Keratinocyte (primary cell): ENCODE data around the gene FRMPD1. TPM values are rescaled to one million over a fixed set of nuclear protein-coding genes. Genes with fewer than 3 reads are reported as not detected.

Experiments
- DNase-seq: peaks from one replicate; pipeline ENCODE4 v3.0.0-alpha.2; 2011; ENCODE audit warnings: low read depth, missing footprints, low spot score
- FAIRE-seq: peaks from 2 replicates; lab custom pipeline; 2011; peaks lifted over from hg19 to GRCh38; lab: Jason Lieb, UNC
- H2AFZ ChIP-seq: 2 replicates; pipeline ENCODE4 v1.6.0; 2012; ENCODE audit warnings: low read length, control low read depth, inconsistent platforms; ENCODE audit not compliant: control insufficient read depth
- H3K27ac ChIP-seq: 2 replicates; pipeline ENCODE4 v1.5.1; 2011; ENCODE audit warnings: low read length; ENCODE audit not compliant: control insufficient read depth, insufficient read depth
- H3K27me3 ChIP-seq: 3 replicates; pipeline ENCODE4 v1.6.0; 2011; ENCODE audit warnings: low read length; ENCODE audit not compliant: control insufficient read depth, insufficient read depth; ENCODE audit errors: extremely low read depth
- H3K36me3 ChIP-seq, 2 experiments: 2 replicates in 1 of 2; 3 replicates in 1 of 2; pipeline ENCODE4 v1.5.1; 2011; ENCODE audit warnings: low read length in 2 of 2, mild to moderate bottlenecking in 1 of 2; ENCODE audit not compliant: control insufficient read depth in 2 of 2, insufficient read depth in 2 of 2; ENCODE audit errors: extremely low read depth in 1 of 2
- H3K4me1 ChIP-seq: 3 replicates; pipeline ENCODE4 v1.5.1; 2011; ENCODE audit warnings: low read length; ENCODE audit not compliant: control insufficient read depth, insufficient read depth; ENCODE audit errors: extremely low read depth
- H3K4me2 ChIP-seq: 3 replicates; pipeline ENCODE4 v1.6.0; 2011; ENCODE audit warnings: low read depth, low read length; ENCODE audit not compliant: control insufficient read depth, insufficient read depth; ENCODE audit errors: extremely low read depth
- H3K4me3 ChIP-seq, 3 experiments: fragments of 200-600 bp in 1 of 3; sonication (generic) in 1 of 3; 2 replicates in 2 of 3; 3 replicates in 1 of 3; pipeline ENCODE4 v1.5.1; 2011 to 2016; ENCODE audit warnings: low read length in 3 of 3, mild to moderate bottlenecking in 3 of 3, control low read depth in 2 of 3, inconsistent platforms in 1 of 3, low read depth in 1 of 3, mixed read lengths in 1 of 3, mixed run types in 1 of 3, moderate library complexity in 1 of 3; ENCODE audit not compliant: control insufficient read depth in 2 of 3, insufficient read depth in 2 of 3; ENCODE audit errors: extremely low read depth in 1 of 3
- H3K79me2 ChIP-seq: 2 replicates; pipeline ENCODE4 v1.6.0; 2012; ENCODE audit warnings: low read length; ENCODE audit not compliant: control insufficient read depth, insufficient read depth
- H3K9ac ChIP-seq: 3 replicates; pipeline ENCODE4 v1.6.0; 2011; ENCODE audit warnings: low read length; ENCODE audit not compliant: control insufficient read depth, insufficient read depth; ENCODE audit errors: extremely low read depth
- H3K9me1 ChIP-seq: 3 replicates; pipeline ENCODE4 v1.6.0; 2011; ENCODE audit warnings: low read length; ENCODE audit not compliant: control insufficient read depth, insufficient read depth; ENCODE audit errors: extremely low read depth
- H3K9me3 ChIP-seq: 2 replicates; pipeline ENCODE4 v1.5.1; 2012; ENCODE audit warnings: low read depth, low read length; ENCODE audit not compliant: control insufficient read depth
- H4K20me1 ChIP-seq: 3 replicates; pipeline ENCODE4 v1.6.0; 2011; ENCODE audit warnings: low read length; ENCODE audit not compliant: control insufficient read depth, insufficient read depth; ENCODE audit errors: extremely low read depth
- CTCF ChIP-seq, 3 experiments: IDR thresholded peaks in 1 of 3; conservative IDR thresholded peaks in 1 of 3; optimal IDR thresholded peaks in 1 of 3; 2 replicates in 2 of 3; 3 replicates in 1 of 3; pipeline versions ENCODE3 to v1.5.1; 2011; ENCODE audit warnings: low read length in 3 of 3, mild to moderate bottlenecking in 3 of 3, moderate library complexity in 2 of 3, control low read depth in 1 of 3, inconsistent platforms in 1 of 3; ENCODE audit not compliant: insufficient read depth in 2 of 3; ENCODE audit errors: extremely low read depth in 1 of 3
- EZH2 ChIP-seq: IDR thresholded peaks from one replicate; pipeline ENCODE4 v1.6.1; 2012; ENCODE audit warnings: inconsistent platforms, mild to moderate bottlenecking, low read length, moderate library complexity
- dilution Hi-C: fragments of 300-500 bp; cut with MboI; formaldehyde crosslinking; loops from one replicate; pipeline ENCODE4 v1.7.0; 2020; ENCODE audit warnings: low sequenced_read_pairs; ENCODE audit not compliant: extremely low pct_ligation_motif_present
- polyA plus RNA-seq, 5 experiments: library from polyadenylated mRNA; depleted of rRNA in 3 of 5; stranded (reverse) in 3 of 5; stranded (forward) in 1 of 5; unstranded in 1 of 5; fragments of >200 nt; gene quantifications; 1 replicate in 1 of 5; 2 replicates in 3 of 5; 3 replicates in 1 of 5; pipeline versions ENCODE4 v1.2.1 to v1.2.3, GENCODE V29; 2011 to 2012; ENCODE audit warnings: missing spikeins in 2 of 5, low read depth in 1 of 5, low replicate concordance in 1 of 5

Gene FRMPD1
- polyA plus RNA-seq, 1 donor (not counting 4 experiments of a cell fraction or from before 2014, with no cell fraction given) = 0.01 TPM

- FAIRE-seq (no peak), DNase-seq (no peak)
- H3K36me3 ChIP-seq = no peaks in the 10 kb centered on the region
- H2AFZ ChIP-seq = no peak overlapping the region
- no peaks in the 10 kb centered on the region for H3K79me2 ChIP-seq
- H3K27ac ChIP-seq = no peak overlapping the region
- no peak for TF ChIP-seq CTCF (optimal IDR thresholded peaks at IDR 0.05 in 1 of 3, IDR thresholded peaks at IDR 0.05 in 1 of 3, conservative IDR thresholded peaks at IDR 0.05 in 1 of 3; ENCODE audit: extremely low read depth in 1 of 3, insufficient read depth in 2 of 3, low read length in 3 of 3)
- no peak for TF ChIP-seq EZH2
- H3K9me1 ChIP-seq = no peaks in the 10 kb centered on the region
- dilution Hi-C loops = no loop called here
- H3K27me3 ChIP-seq = no peaks in the 10 kb centered on the region
- no peaks in the 10 kb centered on the region for H3K9me3 ChIP-seq
- H3K9ac ChIP-seq = no peak overlapping the region
- no peak overlapping the region for H3K4me3 ChIP-seq
- no peaks in the 10 kb centered on the region for H4K20me1 ChIP-seq
- no peak overlapping the region for H3K4me2 ChIP-seq
- no peaks in the 10 kb centered on the region for H3K4me1 ChIP-seq
Observed at GRCh38 chr9:37611961-37612360, 38.8 kb upstream of the FRMPD1 start.

- DNase-seq (no peak), FAIRE-seq (no peak)
- Histone ChIP-seq H4K20me1 (no peaks in the 10 kb centered on the region), H3K27ac (no peak overlapping the region), H3K9me1 (no peaks in the 10 kb centered on the region), H3K36me3 (no peaks in the 10 kb centered on the region), H2AFZ (no peak overlapping the region), H3K9ac (no peak overlapping the region), H3K4me3 (no peak overlapping the region), H3K9me3 (no peaks in the 10 kb centered on the region), H3K4me2 (no peak overlapping the region), H3K27me3 (no peaks in the 10 kb centered on the region), H3K79me2 (no peaks in the 10 kb centered on the region), H3K4me1 (no peaks in the 10 kb centered on the region)
- dilution Hi-C loops = no loop called here
- TF ChIP-seq EZH2 (no peak), CTCF (optimal IDR thresholded peaks at IDR 0.05 in 1 of 3, IDR thresholded peaks at IDR 0.05 in 1 of 3, conservative IDR thresholded peaks at IDR 0.05 in 1 of 3; ENCODE audit: extremely low read depth in 1 of 3, insufficient read depth in 2 of 3, low read length in 3 of 3) (no peak)
Observed at GRCh38 chr9:37617161-37617560, 33.6 kb upstream of the FRMPD1 start.
